Vagina (tissue), 2 donors: ENCODE results near the gene SMURF1.

Experiments
- POLR2A ChIP-seq, 2 donors: fragments of 450-650 bp; IDR thresholded peaks; one replicate each; pipeline ENCODE4 v1.6.1; 2017; ENCODE audit warnings: antibody characterized with exemption in 2 of 2, mild to moderate bottlenecking in 2 of 2, moderate library complexity in 2 of 2
- POLR2AphosphoS5 ChIP-seq, 2 donors: sonication (generic); formaldehyde crosslinking; IDR thresholded peaks; one replicate each; pipeline ENCODE4 v1.9.0; 2017; ENCODE audit warnings: antibody characterized with exemption in 2 of 2, mild to moderate bottlenecking in 2 of 2, low read depth in 1 of 2; ENCODE audit not compliant: insufficient read depth in 1 of 2
- TF ChIP-seq, protein P1 (sequence below), 3 experiments: fragments of 450-650 bp in 2 of 3; fragments of 200-600 bp in 1 of 3; sonication (generic) in 1 of 3; IDR thresholded peaks; one replicate each; pipeline ENCODE4 v1.5.1; 2017 to 2019; ENCODE audit warnings: antibody characterized with exemption in 3 of 3, mild to moderate bottlenecking in 2 of 3, moderate library complexity in 2 of 3

DNA sequence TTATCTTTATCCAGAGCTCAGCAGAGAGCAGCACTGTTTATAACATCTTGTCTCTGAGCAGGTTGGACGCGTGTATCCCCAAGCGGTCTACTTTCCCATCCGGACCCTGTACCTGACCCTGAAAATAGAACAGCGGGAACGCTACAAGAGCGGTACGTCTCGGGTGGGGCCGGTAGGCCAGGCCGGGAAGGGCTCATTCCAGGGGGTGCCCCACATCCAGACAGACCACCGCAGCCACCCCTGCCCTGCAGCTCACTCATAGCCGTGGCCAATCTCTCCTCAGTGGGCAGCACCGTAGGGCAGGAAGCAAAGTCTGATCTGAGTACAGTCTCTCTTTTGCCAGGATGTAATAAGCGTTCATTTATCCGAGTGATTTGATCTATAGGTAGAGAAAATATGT, 151.8 kb downstream of the SMURF1 start:
- TF ChIP-seq, protein P1, sequence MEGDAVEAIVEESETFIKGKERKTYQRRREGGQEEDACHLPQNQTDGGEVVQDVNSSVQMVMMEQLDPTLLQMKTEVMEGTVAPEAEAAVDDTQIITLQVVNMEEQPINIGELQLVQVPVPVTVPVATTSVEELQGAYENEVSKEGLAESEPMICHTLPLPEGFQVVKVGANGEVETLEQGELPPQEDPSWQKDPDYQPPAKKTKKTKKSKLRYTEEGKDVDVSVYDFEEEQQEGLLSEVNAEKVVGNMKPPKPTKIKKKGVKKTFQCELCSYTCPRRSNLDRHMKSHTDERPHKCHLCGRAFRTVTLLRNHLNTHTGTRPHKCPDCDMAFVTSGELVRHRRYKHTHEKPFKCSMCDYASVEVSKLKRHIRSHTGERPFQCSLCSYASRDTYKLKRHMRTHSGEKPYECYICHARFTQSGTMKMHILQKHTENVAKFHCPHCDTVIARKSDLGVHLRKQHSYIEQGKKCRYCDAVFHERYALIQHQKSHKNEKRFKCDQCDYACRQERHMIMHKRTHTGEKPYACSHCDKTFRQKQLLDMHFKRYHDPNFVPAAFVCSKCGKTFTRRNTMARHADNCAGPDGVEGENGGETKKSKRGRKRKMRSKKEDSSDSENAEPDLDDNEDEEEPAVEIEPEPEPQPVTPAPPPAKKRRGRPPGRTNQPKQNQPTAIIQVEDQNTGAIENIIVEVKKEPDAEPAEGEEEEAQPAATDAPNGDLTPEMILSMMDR (IDR thresholded peaks at IDR 0.05): no peak
- TF ChIP-seq POLR2A (IDR thresholded peaks at IDR 0.05): no peak
- TF ChIP-seq POLR2AphosphoS5 (IDR thresholded peaks at IDR 0.05; ENCODE audit: insufficient read depth in 1 of 2, low read depth in 1 of 2): no peak
